NB4 (cell line): ENCODE results near the gene MRPL21.

ENCODE experiments used
- DNase-seq: peaks from one replicate; pipeline ENCODE4 v3.0.0; 2010; ENCODE audit warnings: low read depth
- H3K4me3 ChIP-seq: one replicate; pipeline ENCODE4 v1.5.1; 2011; ENCODE audit warnings: mild to moderate bottlenecking, low read depth, low read length, moderate library complexity
- MAX ChIP-seq: IDR thresholded peaks from 2 replicates; pipeline ENCODE4 v1.6.1; 2011; ENCODE audit warnings: low read depth, low read length
- MYC ChIP-seq: IDR thresholded peaks from 2 replicates; pipeline ENCODE4 v1.6.1; 2011; ENCODE audit warnings: low read depth, low read length
- POLR2A ChIP-seq: IDR thresholded peaks from 2 replicates; pipeline ENCODE4 v1.6.1; 2011; ENCODE audit warnings: mild to moderate bottlenecking; ENCODE audit not compliant: insufficient read length; ENCODE audit errors: extremely low read depth
- TF ChIP-seq, protein P1 (sequence below): IDR thresholded peaks from one replicate; pipeline ENCODE4 v1.5.1; 2012; ENCODE audit warnings: low read depth, low read length

MRPL21 gene

GRCh38 chr11:68946416-68947090 lies 42.9 kb upstream of the MRPL21 start:
- H3K4me3 ChIP-seq = no peak overlapping the region
- DNase-seq = no peak
- TF ChIP-seq MAX (no peak), MYC (no peak), POLR2A (no peak)
- TF ChIP-seq, protein P1, sequence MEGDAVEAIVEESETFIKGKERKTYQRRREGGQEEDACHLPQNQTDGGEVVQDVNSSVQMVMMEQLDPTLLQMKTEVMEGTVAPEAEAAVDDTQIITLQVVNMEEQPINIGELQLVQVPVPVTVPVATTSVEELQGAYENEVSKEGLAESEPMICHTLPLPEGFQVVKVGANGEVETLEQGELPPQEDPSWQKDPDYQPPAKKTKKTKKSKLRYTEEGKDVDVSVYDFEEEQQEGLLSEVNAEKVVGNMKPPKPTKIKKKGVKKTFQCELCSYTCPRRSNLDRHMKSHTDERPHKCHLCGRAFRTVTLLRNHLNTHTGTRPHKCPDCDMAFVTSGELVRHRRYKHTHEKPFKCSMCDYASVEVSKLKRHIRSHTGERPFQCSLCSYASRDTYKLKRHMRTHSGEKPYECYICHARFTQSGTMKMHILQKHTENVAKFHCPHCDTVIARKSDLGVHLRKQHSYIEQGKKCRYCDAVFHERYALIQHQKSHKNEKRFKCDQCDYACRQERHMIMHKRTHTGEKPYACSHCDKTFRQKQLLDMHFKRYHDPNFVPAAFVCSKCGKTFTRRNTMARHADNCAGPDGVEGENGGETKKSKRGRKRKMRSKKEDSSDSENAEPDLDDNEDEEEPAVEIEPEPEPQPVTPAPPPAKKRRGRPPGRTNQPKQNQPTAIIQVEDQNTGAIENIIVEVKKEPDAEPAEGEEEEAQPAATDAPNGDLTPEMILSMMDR = no peak

DNA sequence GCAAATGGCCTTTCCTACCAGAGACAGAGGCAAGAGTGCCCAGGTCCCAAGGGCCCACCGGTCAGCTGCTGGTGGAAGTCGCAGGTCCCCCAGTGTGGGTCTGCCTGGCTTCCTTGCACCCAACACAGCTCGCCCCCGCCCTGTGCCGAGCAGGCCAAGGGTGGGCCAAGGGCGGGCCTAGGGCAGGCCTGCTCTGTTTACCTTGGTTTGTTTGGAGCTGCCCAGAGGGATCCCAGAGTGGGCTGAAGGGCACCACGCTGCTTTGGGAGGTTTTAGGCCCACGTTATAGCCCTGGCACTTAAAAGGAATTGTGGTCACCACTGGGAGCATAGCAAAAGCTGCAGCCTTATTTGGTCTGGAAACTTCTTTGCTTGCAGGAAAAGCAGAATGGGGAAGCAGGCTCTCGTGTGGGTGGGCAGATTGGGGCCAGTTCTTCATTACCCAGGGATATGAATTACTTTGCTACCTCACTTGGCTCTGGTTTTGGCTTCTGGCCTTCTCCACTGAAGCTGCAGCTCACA lies 39.2 kb upstream of the MRPL21 start:
- TF ChIP-seq, protein P1 = no peak
- TF ChIP-seq MAX (no peak), MYC (no peak), POLR2A (no peak)
- H3K4me3 ChIP-seq = no peak overlapping the region
- peak; percentile 37 for DNase-seq

- TF ChIP-seq, protein P1 = no peak
- TF ChIP-seq MAX = no peak
- no peak for TF ChIP-seq POLR2A
- TF ChIP-seq MYC = no peak
- H3K4me3 ChIP-seq = no peak overlapping the region
- DNase-seq = no peak
Measured at GRCh38 chr11:68942095-68942620, 38.5 kb upstream of the MRPL21 start.

DNA sequence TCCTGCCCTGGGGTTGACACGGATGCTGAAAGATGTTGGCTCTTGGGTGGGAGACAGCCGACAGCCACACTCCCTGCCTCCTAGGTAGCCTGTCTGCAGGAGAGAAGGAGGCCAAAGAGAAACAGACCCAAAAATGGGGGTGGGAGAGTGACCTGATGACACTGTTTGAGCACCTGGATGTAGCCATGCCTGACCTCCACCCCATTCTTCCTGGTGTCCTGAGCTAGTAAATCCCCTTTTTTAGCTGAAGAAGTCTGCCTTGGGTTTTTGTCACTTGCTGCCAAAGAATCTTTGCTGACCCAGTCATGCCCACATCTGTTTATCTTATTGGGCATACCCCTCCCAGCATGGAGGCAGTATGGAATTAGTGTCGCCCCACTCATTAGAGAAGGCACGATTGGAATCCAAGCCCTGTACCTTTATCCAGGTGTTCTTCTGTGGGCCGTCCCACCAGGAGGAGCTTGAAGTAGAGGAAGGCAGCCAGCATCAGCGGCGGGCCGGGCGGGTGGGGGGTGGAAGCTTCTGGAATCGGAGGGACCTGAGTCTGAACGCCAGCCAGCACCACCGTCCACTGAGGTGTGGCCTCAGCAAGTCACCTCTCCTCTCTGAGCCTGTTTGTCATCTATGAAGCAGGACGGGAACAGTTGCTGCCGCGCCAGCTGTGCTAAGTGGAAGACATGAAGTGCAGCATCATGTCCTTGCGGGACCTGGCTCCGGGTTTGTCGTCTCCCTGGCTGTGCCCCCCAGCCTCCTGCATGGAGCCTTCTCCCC lies 37.9 kb upstream of the MRPL21 start:
- no peak overlapping the region for H3K4me3 ChIP-seq
- TF ChIP-seq MAX (no peak), POLR2A (no peak), MYC (no peak)
- TF ChIP-seq, protein P1 = no peak
- DNase-seq = no peak

DNA sequence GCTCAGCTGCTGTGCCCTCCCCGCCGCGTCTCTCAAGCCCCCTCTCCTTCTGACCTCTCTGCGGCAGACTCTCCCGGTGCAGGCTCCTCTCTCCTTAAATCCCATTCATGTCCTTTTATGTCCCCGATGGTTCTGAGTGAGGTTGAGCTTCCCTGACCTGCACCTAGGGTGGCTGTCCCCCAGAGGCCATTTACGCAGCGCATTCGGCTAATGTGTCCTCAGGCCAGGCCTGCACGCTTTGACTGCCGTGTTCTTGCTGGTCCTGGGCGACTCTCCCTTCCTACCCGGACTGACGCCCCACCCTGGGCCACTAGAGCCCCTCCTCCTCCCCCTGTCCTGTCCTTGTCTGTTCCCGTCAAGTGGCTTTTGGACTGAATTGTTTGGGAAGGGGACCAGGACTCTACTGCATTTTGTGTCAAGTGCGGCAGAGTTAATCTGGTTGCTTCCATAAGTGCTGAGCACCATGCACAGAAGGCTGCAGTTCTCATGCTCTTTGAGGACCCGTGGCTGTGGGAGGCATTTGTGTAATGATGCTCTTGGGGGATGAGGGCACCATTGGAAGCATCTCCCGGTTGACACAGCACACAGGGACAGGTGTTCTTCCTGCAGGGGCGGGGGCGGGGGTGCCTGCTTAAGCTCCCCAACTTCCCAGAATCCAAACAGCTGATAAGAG lies 37.2 kb upstream of the MRPL21 start:
- TF ChIP-seq MYC = no peak
- TF ChIP-seq POLR2A = no peak
- TF ChIP-seq, protein P1 = no peak
- TF ChIP-seq MAX = no peak
- no peak overlapping the region for H3K4me3 ChIP-seq
- DNase-seq = no peak
